Psoas muscle (tissue), 8 donors: ENCODE results near the gene VDR. TPM values are rescaled to one million over a fixed set of nuclear protein-coding genes. Genes with fewer than 3 reads are reported as not detected.

Experiments used
- ATAC-seq, 4 donors: fragments of 200-7000 bp; cut with Tn5 transposase; one replicate each; pipeline ENCODE4 v1.9.1; 2020; ENCODE audit warnings: moderate library complexity in 3 of 4, mild to moderate bottlenecking in 2 of 4
- DNase-seq, 2 donors: peaks; one replicate each; pipeline ENCODE4 v3.0.0-alpha.2; 2020
- H3K27ac ChIP-seq: fragments of 200-600 bp; one replicate; pipeline ENCODE4 v1.8.0; 2022
- H3K27me3 ChIP-seq, 3 donors: fragments of 200-600 bp in 1 of 3; one replicate each; pipeline versions ENCODE4 v1.6.1 to v1.8.0; 2013 to 2022; ENCODE audit warnings: low read length in 2 of 3, mild to moderate bottlenecking in 2 of 3, moderate library complexity in 1 of 3; ENCODE audit not compliant: insufficient read depth in 3 of 3
- H3K36me3 ChIP-seq, 2 donors: fragments of 200-600 bp in 1 of 2; one replicate each; pipeline versions ENCODE4 v1.6.1 to v1.8.0; 2013 to 2022; ENCODE audit warnings: low read depth in 1 of 2, mild to moderate bottlenecking in 1 of 2, moderate library complexity in 1 of 2; ENCODE audit not compliant: insufficient read depth in 1 of 2
- H3K4me1 ChIP-seq: fragments of 200-600 bp; one replicate; pipeline ENCODE4 v1.8.0; 2022
- H3K4me3 ChIP-seq: fragments of 200-600 bp; one replicate; pipeline ENCODE4 v1.8.0; 2022; ENCODE audit warnings: mild to moderate bottlenecking
- H3K9me3 ChIP-seq: fragments of 200-600 bp; one replicate; pipeline ENCODE4 v1.8.0; 2022
- CTCF ChIP-seq: fragments of 200-600 bp; IDR thresholded peaks from one replicate; pipeline ENCODE4 v1.8.0; 2022; ENCODE audit warnings: antibody characterized with exemption
- WGBS, 3 donors: extraction: QIAGEN DNeasy Blood & Tissue Kit; methylation state at CpG; one replicate each; pipeline versions ENCODE4 v1.1.6 to v1.1.7; 2013; 5-methylcytosine and 5-hydroxymethylcytosine counted together
- intact Hi-C, 2 donors: fragments of 100-400 bp; cut with DNase I; formaldehyde crosslinking; loops; one replicate each; pipeline versions ENCODE4 v1.11.0 to v1.14.2; 2022
- long read RNA-seq, 2 donors: library from polyadenylated mRNA; unstranded; transcript quantifications; one replicate each; pipeline ENCODE4 v2.0.0, GENCODE V29; 2021
- polyA plus RNA-seq, 3 donors: library from polyadenylated mRNA; stranded (reverse); fragments of 200-250 nt; gene quantifications; one replicate each; pipeline ENCODE4 v1.2.3, GENCODE V29; 2013
- total RNA-seq, 4 donors: library from RNA; stranded (reverse); fragmentation: NEBNext Ultra II Directional in 2 of 4; extraction: Animal tissue kit (Norgen Biotek cat#: 25700) in 2 of 4; gene quantifications; one replicate each; pipeline versions ENCODE4 v1.2.1 to v1.2.4, GENCODE V29; 2021 to 2023
- donor health status: healthy with polysubstance abuse.
- donor health status: DM: no; HTN: no; CAD: no; lungs with moderate emphysema.
- donor health status: Bipolar disorder and iron deficiency.
- donor health status: healthy.
- donor health status: DM: yes; HTN: yes; CAD: no.
- donor health status: DM: no; HTN: no; CAD: no.
- donor health status: DM: no; HTN: no; CAD: no.
- donor health status: DM: yes; HTN: yes; CAD: no.

The VDR gene
- 1 to 10 TPM; 2.5 to 6.1 (median 4.5) TPM for total RNA-seq
- polyA plus RNA-seq = 1 to 10 TPM in 1 of 3 donors, under 1 TPM in 2; 0.62 to 3.0 (median 0.74) TPM
- long read RNA-seq, donor 1, partial matches to known transcripts = 4 of 6 reads
- long read RNA-seq, donor 1, other reads (novel, unspliced or antisense) = 2 of 6 reads
- long read RNA-seq, donor 2, partial matches to known transcripts = 0 of 1 reads
- long read RNA-seq, donor 2, other reads (novel, unspliced or antisense) = 1 of 1 reads

GRCh38 chr12:47904713-47905709 lies at the start of gene VDR:
Gene VDR (minus strand): TSS chr12:47904994. CDS start chr12:47879113, 25,881 bp downstream.
- intact Hi-C loops = no loop called here
- Histone ChIP-seq H3K27me3 (peaks cover 0 to 6% (median 2%) of the 10 kb centered on the region in 3 donors), H3K9me3 (no peaks in the 10 kb centered on the region), H3K27ac (peak within 1 kb of the TSS; percentile 82), H3K4me1 (peaks cover 21% of the 10 kb centered on the region), H3K4me3 (peak within 1 kb of the TSS; percentile 73), H3K36me3 (no peaks in the 10 kb centered on the region)
- peak; percentile 36 for TF ChIP-seq CTCF
- ATAC-seq = peak; percentile 87 to 94 (median 88)
- peak; percentile 74 to 85 for DNase-seq
- WGBS, 3 donors = 1% methylated on average over 79 of the region's 79 CpGs

DNA sequence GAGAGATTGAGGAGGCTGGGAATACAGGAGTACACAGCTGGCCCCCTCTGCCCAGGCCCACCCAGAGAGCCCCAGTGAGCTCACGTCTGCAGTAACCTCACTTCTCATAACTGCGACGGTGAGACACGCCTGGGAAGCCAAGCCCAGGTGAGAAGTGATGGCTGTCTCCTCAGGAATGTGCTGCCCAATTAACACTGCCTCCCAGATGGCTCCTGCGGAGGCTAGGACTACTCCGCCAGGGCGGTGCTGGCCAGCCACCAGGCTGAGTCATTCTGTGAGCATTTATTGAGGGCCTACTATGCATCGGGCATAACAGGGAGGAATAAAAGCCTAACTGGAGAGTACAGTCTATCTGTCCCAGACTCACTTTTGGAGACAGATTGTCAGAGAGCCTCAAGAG lies 49.3 kb upstream of the VDR start:
- ATAC-seq = no peak
- Histone ChIP-seq H3K27me3 (no peaks in the 10 kb centered on the region), H3K4me3 (no peak overlapping the region), H3K27ac (no peak overlapping the region), H3K4me1 (no peaks in the 10 kb centered on the region), H3K9me3 (no peaks in the 10 kb centered on the region), H3K36me3 (no peaks in the 10 kb centered on the region)
- 86 to 91% (median 89%) methylated on average over 8 of the region's 8 CpGs for WGBS, 3 donors
- TF ChIP-seq CTCF = no peak
- intact Hi-C loops = loop anchor here in 1 of 2 donors (2.0 to 5.0 kb wide), 3 partner anchors 47 to 237 kb away; no protein-coding TSS in a partner anchor
- DNase-seq = no peak

DNA sequence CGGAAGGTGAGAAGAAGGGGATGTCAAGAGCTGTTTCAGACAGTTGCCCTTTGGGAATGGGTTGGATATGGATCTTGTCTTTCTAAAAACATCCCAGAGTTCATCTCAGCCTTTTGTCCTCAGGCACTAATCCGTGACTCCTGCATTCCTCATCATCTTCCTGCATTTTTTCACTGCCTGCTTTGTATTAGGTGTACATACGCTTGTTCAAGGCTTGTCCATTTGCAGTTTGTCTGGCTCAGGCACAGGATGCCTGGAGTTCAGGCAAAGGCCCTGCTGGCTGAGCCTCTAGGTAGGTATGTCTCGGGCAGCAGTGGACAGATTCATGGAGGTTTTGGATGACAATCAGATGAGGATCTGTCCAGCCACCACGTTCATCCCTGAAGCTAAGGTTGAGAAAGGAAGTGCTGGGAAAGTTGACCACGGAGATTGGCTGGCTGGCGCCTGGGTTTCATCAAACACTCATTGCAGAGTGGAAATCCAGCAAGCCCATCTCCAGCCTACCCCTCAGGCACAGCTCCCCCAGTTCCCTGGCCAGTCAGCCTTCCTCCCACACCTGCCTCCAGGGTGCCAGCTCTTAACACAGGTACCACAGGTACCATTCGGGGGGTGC lies 46.2 kb upstream of the VDR start:
- TF ChIP-seq CTCF = no peak
- H3K4me1 ChIP-seq = no peaks in the 10 kb centered on the region
- intact Hi-C loops = loop anchor here in 1 of 2 donors (5.0 kb wide), 2 partner anchors 84 to 234 kb away; no protein-coding TSS in a partner anchor
- H3K27ac ChIP-seq = no peak overlapping the region
- no peak overlapping the region for H3K4me3 ChIP-seq
- 65 to 81% (median 66%) methylated on average over 8 of the region's 8 CpGs for WGBS, 3 donors
- H3K27me3 ChIP-seq = no peaks in the 10 kb centered on the region
- no peak for ATAC-seq
- no peaks in the 10 kb centered on the region for H3K9me3 ChIP-seq
- no peaks in the 10 kb centered on the region for H3K36me3 ChIP-seq
- DNase-seq = no peak

- DNase-seq = peak; percentile 79 to 84
- peak; percentile 75 for TF ChIP-seq CTCF
- intact Hi-C loops = loop anchor here in 1 of 2 donors (5.0 kb wide), 2 partner anchors 82 to 232 kb away; no protein-coding TSS in a partner anchor
- H3K36me3 ChIP-seq = no peaks in the 10 kb centered on the region
- H3K27ac ChIP-seq = no peak overlapping the region
- WGBS, 3 donors = 54 to 59% (median 57%) methylated on average over 32 of the region's 32 CpGs
- H3K9me3 ChIP-seq = no peaks in the 10 kb centered on the region
- no peaks in the 10 kb centered on the region for H3K4me1 ChIP-seq
- no peaks in the 10 kb centered on the region for H3K27me3 ChIP-seq
- H3K4me3 ChIP-seq = no peak overlapping the region
- ATAC-seq = peak; percentile 85 to 96 (median 88)
These were observed 44.9 kb upstream of the VDR start for GRCh38 chr12:47949441-47950341.
